ENCODE measurements around the gene EHD4. TPM values are rescaled to one million over a fixed set of nuclear protein-coding genes. Genes with fewer than 3 reads are reported as not detected.

The EHD4 gene
- total and polyA plus RNA-seq, 12 donors = 23.4 to 62.7 (median 43.2) TPM

GRCh38 chr15:41919954-41920538, 52.3 kb downstream of the EHD4 start:
- intact Hi-C loops (cut with DNase I) = loop anchor here in 6 of 10 donors (2.0 to 10.0 kb wide), 7 partner anchors 37 to 135 kb away; partner anchors contain the start of gene EHD4 (in 2 of the 6)
- TF ChIP-seq CTCF (IDR thresholded peaks at IDR 0.05) = no peak
- H3K27me3 ChIP-seq = no peaks in the 10 kb centered on the region
- peak overlapping the region; percentile 44 to 87 (median 76) for H3K27ac ChIP-seq
- H3K4me1 ChIP-seq = peaks cover 35 to 100% (median 96%) of the 10 kb centered on the region in 9 donors
- peaks cover 0 to 65% (median 9%) of the 10 kb centered on the region in 9 donors for H3K36me3 ChIP-seq
- ATAC-seq (peak in 7 of 8 donors; percentile 21 to 80 (median 71)), DNase-seq (peak in 1 of 2 donors; percentile 88)
- no peaks in the 10 kb centered on the region for H3K9me3 ChIP-seq
- H3K4me3 ChIP-seq = no peak overlapping the region
- WGBS, 2 donors = 21 to 24% methylated on average over 3 of the region's 3 CpGs

GRCh38 chr15:41919201-41919820, 53.0 kb downstream of the EHD4 start:
- H3K9me3 ChIP-seq = no peaks in the 10 kb centered on the region
- intact Hi-C loops (cut with DNase I) = loop anchor here in 4 of 10 donors (5.0 to 10.0 kb wide), 4 partner anchors 45 to 55 kb away; partner anchors contain the start of gene EHD4 (in 2 of the 4)
- WGBS, 2 donors = 66 to 69% methylated on average over 30 of the region's 30 CpGs

GRCh38 chr15:41918506-41919126, 53.7 kb downstream of the EHD4 start:
- 69 to 77% methylated on average over 8 of the region's 8 CpGs for WGBS, 2 donors
- DNase-seq (no peak), ATAC-seq (peak in 1 of 8 donors; percentile 5)
- H3K9me3 ChIP-seq = no peaks in the 10 kb centered on the region
- H3K27ac ChIP-seq = peak overlapping the region; percentile 23 to 87 (median 76)
- TF ChIP-seq CTCF (IDR thresholded peaks at IDR 0.05) = no peak
- H3K27me3 ChIP-seq = no peaks in the 10 kb centered on the region
- intact Hi-C loops (cut with DNase I) = loop anchor here in 4 of 10 donors (5.0 to 10.0 kb wide), 4 partner anchors 46 to 56 kb away; partner anchors contain the start of gene EHD4 (in 2 of the 4)
- peaks cover 0 to 57% (median 8%) of the 10 kb centered on the region in 9 donors for H3K36me3 ChIP-seq
- peaks cover 32 to 100% (median 97%) of the 10 kb centered on the region in 9 donors for H3K4me1 ChIP-seq
- peak overlapping the region in 1 of 10 donors; percentile 0 for H3K4me3 ChIP-seq

More at GRCh38 chr15:41919201-41919820, 53.0 kb downstream of the EHD4 start:
- Histone ChIP-seq H3K36me3 (peaks cover 0 to 58% (median 8%) of the 10 kb centered on the region in 9 donors), H3K27ac (peak overlapping the region; percentile 3 to 87 (median 76)), H3K4me3 (no peak overlapping the region), H3K27me3 (no peaks in the 10 kb centered on the region), H3K4me1 (peaks cover 32 to 100% (median 97%) of the 10 kb centered on the region in 9 donors)
- no peak for TF ChIP-seq CTCF (IDR thresholded peaks at IDR 0.05)
- DNase-seq (peak in 1 of 2 donors; percentile 45), ATAC-seq (peak in 7 of 8 donors; percentile 25 to 46 (median 33))
